OCI-LY7 (cell line): ENCODE results near the gene AMPD1. TPM values are rescaled to one million over a fixed set of nuclear protein-coding genes. Genes with fewer than 3 reads are reported as not detected.

Experiments
- BruUV-seq: library from RNA; stranded (reverse); fragments of 400-500 nt; replicated peaks from 2 replicates; lab custom pipeline; 2021; lab: Mats Ljungman, UMichigan
- CTCF ChIA-PET: fragments of 300-600 bp; sonication (Branson Sonifier 250); formaldehyde crosslinking; loops from one replicate; lab custom pipeline; 2022; ENCODE audit warnings: antibody characterized with exemption; ENCODE audit not compliant: unreplicated experiment; lab: Charles Lee
- POLR2A ChIA-PET: fragments of 300-600 bp; sonication (Branson Sonifier 250); formaldehyde crosslinking; loops from one replicate; lab custom pipeline; 2022; ENCODE audit warnings: antibody characterized with exemption; lab: Charles Lee
- DNase-seq: peaks from one replicate; pipeline ENCODE4 v3.0.0-alpha.2; 2015; ENCODE audit warnings: low spot score
- H2AFZ ChIP-seq: fragments of 200-600 bp; sonication (generic), shearing (Covaris generic); 2 replicates; pipeline ENCODE4 v1.6.1; 2014; ENCODE audit warnings: mild to moderate bottlenecking, antibody characterized with exemption, low read length, moderate library complexity
- H3K27ac ChIP-seq: fragments of 200-600 bp; sonication (generic); 2 replicates; pipeline ENCODE4 v1.5.1; 2014; ENCODE audit warnings: mixed run types, low read depth, mild to moderate bottlenecking, moderate library complexity, low read length, inconsistent platforms; ENCODE audit not compliant: poor library complexity, severe bottlenecking
- H3K36me3 ChIP-seq: fragments of 200-600 bp; sonication (generic); 2 replicates; pipeline ENCODE4 v1.6.1; 2014; ENCODE audit warnings: mild to moderate bottlenecking, antibody characterized with exemption, low read length, moderate library complexity, mixed read lengths; ENCODE audit not compliant: insufficient read depth
- H3K4me1 ChIP-seq: fragments of 200-600 bp; sonication (generic); 2 replicates; pipeline ENCODE4 v1.5.1; 2014; ENCODE audit warnings: mild to moderate bottlenecking, low read length; ENCODE audit not compliant: insufficient read depth, poor library complexity, severe bottlenecking
- H3K4me2 ChIP-seq: fragments of 200-600 bp; sonication (generic); 2 replicates; pipeline ENCODE4 v1.6.1; 2014; ENCODE audit warnings: mild to moderate bottlenecking, low read length
- H3K4me3 ChIP-seq: fragments of 200-600 bp; sonication (generic); 2 replicates; pipeline ENCODE4 v1.5.1; 2014; ENCODE audit warnings: mild to moderate bottlenecking, low read depth, low read length; ENCODE audit not compliant: poor library complexity, severe bottlenecking
- H3K79me2 ChIP-seq: fragments of 200-600 bp; sonication (generic); 2 replicates; pipeline ENCODE4 v1.6.1; 2016; ENCODE audit warnings: low read depth, mild to moderate bottlenecking, low read length, moderate library complexity, mixed read lengths; ENCODE audit not compliant: insufficient read depth
- H3K9me2 ChIP-seq: fragments of 200-600 bp; sonication (generic); 2 replicates; pipeline ENCODE4 v1.6.1; 2016; ENCODE audit warnings: mild to moderate bottlenecking, low read length, mixed read lengths; ENCODE audit not compliant: insufficient read depth
- H3K9me3 ChIP-seq: fragments of 200-600 bp; sonication (generic); 2 replicates; pipeline ENCODE4 v1.6.1; 2014; ENCODE audit warnings: mild to moderate bottlenecking, mixed run types, low read length, mixed read lengths
- H4K20me1 ChIP-seq: fragments of 200-600 bp; sonication (generic); 2 replicates; pipeline ENCODE4 v1.6.1; 2014; ENCODE audit warnings: mild to moderate bottlenecking, antibody characterized with exemption, low read length, moderate library complexity, mixed read lengths; ENCODE audit not compliant: insufficient read depth
- CTCF ChIP-seq: fragments of 200-600 bp; sonication (generic); conservative IDR thresholded peaks from 2 replicates; pipeline ENCODE4 v1.5.1; 2014; ENCODE audit warnings: mild to moderate bottlenecking, antibody characterized with exemption, low read length, moderate library complexity, mixed read lengths
- EZH2phosphoT487 ChIP-seq: fragments of 200-600 bp; sonication (generic); IDR thresholded peaks from 2 replicates; pipeline ENCODE4 v1.6.1; 2018; ENCODE audit warnings: low read depth, borderline replicate concordance, mild to moderate bottlenecking, mixed run types, antibody characterized with exemption, low read length, moderate library complexity, mixed read lengths
- intact Hi-C: fragments of 100-400 bp; cut with micrococcal nuclease; formaldehyde crosslinking; loops from one replicate; pipeline ENCODE4 v1.10.0; 2022; ENCODE audit not compliant: unreplicated experiment
- total RNA-seq, 2 experiments: library from RNA; depleted of rRNA in 1 of 2; stranded (reverse); fragments of >200 nt in 1 of 2; shearing (Covaris generic) in 1 of 2; gene quantifications; 2 replicates each; pipeline ENCODE4 v1.2.3, GENCODE V29; 2014 to 2022

The AMPD1 gene
- total RNA-seq, 2 experiments from 2014 or later = not detected

- POLR2A ChIA-PET = interaction anchor here (0.9 kb wide), 1 partner anchor 8 kb away, joined by 7 read pairs; no protein-coding TSS in a partner anchor
- DNase-seq = no peak
- CTCF ChIA-PET = no interaction called here
- Histone ChIP-seq H3K9me3 (no peaks in the 10 kb centered on the region), H3K79me2 (no peaks in the 10 kb centered on the region), H3K4me2 (no peak overlapping the region), H3K36me3 (no peaks in the 10 kb centered on the region), H3K4me1 (no peaks in the 10 kb centered on the region), H4K20me1 (no peaks in the 10 kb centered on the region), H2AFZ (no peak overlapping the region), H3K9me2 (no peaks in the 10 kb centered on the region), H3K4me3 (no peak overlapping the region), H3K27ac (no peak overlapping the region)
- no TSS peak for BruUV-seq
- intact Hi-C loops = no loop called here
- TF ChIP-seq CTCF (no peak), EZH2phosphoT487 (no peak)
These were observed 2.4 kb downstream of the AMPD1 start for GRCh38 chr1:114692947-114693346.

DNA sequence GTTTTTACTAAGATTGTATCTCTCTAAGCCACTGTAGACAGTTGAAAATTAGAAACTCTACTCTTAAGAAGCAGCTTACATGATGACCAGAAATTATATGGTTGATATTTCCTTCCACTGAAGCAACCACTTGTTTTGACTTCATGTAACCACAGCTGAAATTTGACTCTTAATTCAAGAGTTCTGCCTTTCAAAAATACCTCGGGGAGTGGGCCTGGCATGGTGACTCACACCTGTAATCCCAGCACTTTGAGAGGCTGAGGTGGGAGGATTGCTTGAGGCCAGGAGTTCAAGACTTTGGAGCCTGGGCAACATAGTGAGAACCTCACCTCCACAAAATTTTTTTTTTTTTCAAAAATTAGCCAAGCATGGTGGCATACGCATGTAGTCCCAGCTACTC is 4.3 kb downstream of the AMPD1 start:
- intact Hi-C loops = no loop called here
- Histone ChIP-seq H3K4me2 (no peak overlapping the region), H3K9me2 (no peaks in the 10 kb centered on the region), H3K36me3 (no peaks in the 10 kb centered on the region), H3K79me2 (no peaks in the 10 kb centered on the region), H3K4me3 (no peak overlapping the region), H3K9me3 (no peaks in the 10 kb centered on the region), H4K20me1 (no peaks in the 10 kb centered on the region), H2AFZ (no peak overlapping the region), H3K27ac (no peak overlapping the region), H3K4me1 (no peaks in the 10 kb centered on the region)
- BruUV-seq = no TSS peak
- no peak for DNase-seq
- CTCF ChIA-PET = no interaction called here
- POLR2A ChIA-PET = no interaction called here
- TF ChIP-seq EZH2phosphoT487 = no peak
- no peak for TF ChIP-seq CTCF

DNA sequence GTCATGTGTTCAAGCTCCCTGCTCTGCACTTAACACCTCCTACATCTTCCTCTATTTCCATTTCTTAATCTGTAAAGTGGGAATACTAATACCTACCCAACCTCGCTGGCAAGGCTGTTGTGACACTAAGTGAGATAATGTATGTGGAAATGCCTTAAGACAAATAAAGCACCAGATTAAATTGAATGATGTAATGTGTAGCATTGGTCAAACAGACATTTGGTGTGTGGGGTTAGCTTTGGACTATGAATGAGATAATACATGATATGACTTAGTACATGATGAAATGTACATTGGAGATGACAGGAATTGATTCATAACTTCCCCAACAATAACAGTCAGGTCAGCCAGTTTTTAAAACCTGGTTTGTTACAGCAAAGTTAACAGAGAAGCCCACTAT is 5.2 kb downstream of the AMPD1 start:
- DNase-seq = no peak
- H2AFZ ChIP-seq = no peak overlapping the region
- TF ChIP-seq EZH2phosphoT487 = no peak
- TF ChIP-seq CTCF = no peak
- BruUV-seq = no TSS peak
- intact Hi-C loops = no loop called here
- CTCF ChIA-PET = no interaction called here
- no peak overlapping the region for H3K4me2 ChIP-seq
- H3K27ac ChIP-seq = no peak overlapping the region
- POLR2A ChIA-PET = interaction anchor here (0.7 to 0.8 kb wide), 2 partner anchors 155 to 1677 kb away, joined by 3 read pairs; no protein-coding TSS in a partner anchor
- H3K9me3 ChIP-seq = no peaks in the 10 kb centered on the region
- H3K36me3 ChIP-seq = no peaks in the 10 kb centered on the region
- no peaks in the 10 kb centered on the region for H3K79me2 ChIP-seq
- no peaks in the 10 kb centered on the region for H3K9me2 ChIP-seq
- H3K4me1 ChIP-seq = no peaks in the 10 kb centered on the region
- H4K20me1 ChIP-seq = no peaks in the 10 kb centered on the region
- no peak overlapping the region for H3K4me3 ChIP-seq
